ENCODE results near the gene NEGR1.

NEGR1 gene

GRCh38 chr1:71630073-71630472 is 652.3 kb downstream of the NEGR1 start:
- DNase-seq (ENCODE audit: low read depth in 2 of 2): no peak

DNA sequence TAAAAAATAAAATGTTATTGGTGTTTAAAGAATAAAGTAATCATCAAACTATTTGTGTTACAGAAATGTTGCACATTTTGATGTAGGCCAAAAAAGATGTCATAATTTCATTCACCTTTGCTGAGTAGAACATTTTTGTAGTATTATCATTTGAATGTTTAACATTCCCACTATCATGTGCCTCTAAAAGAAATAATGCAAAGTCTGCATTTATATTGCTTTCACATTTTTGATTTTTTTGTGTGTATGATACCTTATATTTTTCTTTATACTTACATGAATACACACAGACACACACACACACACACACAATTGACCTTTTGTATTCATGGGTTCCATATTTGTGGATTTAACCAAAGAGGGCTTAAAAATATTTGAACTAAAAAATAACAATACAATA is 657.3 kb downstream of the NEGR1 start:
- DNase-seq (ENCODE audit: low read depth in 2 of 2): no peak

DNA sequence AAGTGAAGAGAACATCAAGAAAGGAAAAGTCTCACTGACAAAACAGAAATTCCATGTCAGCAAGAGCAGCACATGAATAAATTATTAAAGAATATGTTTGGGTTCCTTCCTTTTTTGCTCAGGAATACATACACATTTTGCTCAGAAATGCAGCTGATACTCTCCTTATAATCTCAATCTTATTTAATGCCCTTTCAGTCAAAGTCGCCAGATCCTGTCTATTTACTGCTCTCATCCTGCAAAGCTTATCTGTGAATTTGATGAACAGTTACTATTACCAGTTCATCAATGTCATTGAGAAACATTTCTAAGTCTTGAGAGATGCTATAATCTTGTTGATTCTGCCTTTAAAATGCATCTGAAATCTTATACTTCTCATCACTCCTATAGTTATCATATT is 658.5 kb downstream of the NEGR1 start:
- no peak for DNase-seq (ENCODE audit: low read depth in 2 of 2)

- DNase-seq (ENCODE audit: low read depth in 2 of 2): no peak
These were observed 660.6 kb downstream of the NEGR1 start for GRCh38 chr1:71621785-71622184.

- no peak for DNase-seq (ENCODE audit: low read depth in 2 of 2)
These were observed 663.4 kb downstream of the NEGR1 start for GRCh38 chr1:71618766-71619530.

DNA sequence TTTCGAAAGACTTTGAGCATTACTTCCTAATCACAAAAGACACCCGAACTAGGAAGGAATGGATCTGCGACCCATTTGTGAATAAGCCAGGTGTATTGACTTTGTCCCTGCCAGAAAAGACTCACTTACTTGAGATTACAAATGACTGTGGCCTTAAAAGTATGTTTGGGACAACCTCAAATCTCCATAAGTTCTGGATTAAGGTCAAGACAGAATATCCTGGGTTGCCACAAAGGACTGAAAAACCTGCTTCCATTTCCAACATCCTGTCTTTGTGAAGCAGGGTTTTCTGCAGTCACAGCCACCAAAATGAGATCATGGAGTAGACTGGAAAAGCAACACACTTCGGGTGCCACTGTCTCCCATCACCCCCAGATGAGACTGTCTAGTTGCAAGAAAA is 664.1 kb downstream of the NEGR1 start:
- DNase-seq (ENCODE audit: low read depth in 2 of 2): no peak

GRCh38 chr1:71610476-71610875 is 671.9 kb downstream of the NEGR1 start:
- no peak for DNase-seq (ENCODE audit: low read depth in 2 of 2)

GRCh38 chr1:71603044-71603776 is 679.1 kb downstream of the NEGR1 start:
- no peak for DNase-seq (ENCODE audit: low read depth in 2 of 2)

GRCh38 chr1:71600023-71600422 is 682.3 kb downstream of the NEGR1 start:
- DNase-seq (ENCODE audit: low read depth in 2 of 2): no peak

DNA sequence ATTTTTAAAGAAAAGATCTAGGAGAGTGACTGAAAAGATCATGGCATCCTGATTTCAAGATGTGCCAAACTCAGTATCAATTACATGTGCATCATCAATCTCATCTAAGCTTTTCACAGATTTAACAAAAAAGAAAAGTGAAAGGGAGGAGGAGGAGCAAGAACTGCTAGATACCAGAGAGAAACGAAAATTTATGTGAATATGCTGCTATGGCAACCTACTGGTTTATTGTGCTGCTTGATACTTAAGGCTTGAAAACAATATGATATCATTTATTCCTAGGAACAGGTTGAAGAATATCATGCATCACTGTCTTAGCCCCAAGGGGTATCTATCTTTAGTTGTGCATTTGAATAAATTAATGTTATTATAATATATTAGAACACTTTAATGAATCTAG is 683.0 kb downstream of the NEGR1 start:
- DNase-seq (ENCODE audit: low read depth in 2 of 2): no peak

- no peak for DNase-seq (ENCODE audit: low read depth in 2 of 2)
These were observed 688.8 kb downstream of the NEGR1 start for GRCh38 chr1:71593523-71593922.

DNA sequence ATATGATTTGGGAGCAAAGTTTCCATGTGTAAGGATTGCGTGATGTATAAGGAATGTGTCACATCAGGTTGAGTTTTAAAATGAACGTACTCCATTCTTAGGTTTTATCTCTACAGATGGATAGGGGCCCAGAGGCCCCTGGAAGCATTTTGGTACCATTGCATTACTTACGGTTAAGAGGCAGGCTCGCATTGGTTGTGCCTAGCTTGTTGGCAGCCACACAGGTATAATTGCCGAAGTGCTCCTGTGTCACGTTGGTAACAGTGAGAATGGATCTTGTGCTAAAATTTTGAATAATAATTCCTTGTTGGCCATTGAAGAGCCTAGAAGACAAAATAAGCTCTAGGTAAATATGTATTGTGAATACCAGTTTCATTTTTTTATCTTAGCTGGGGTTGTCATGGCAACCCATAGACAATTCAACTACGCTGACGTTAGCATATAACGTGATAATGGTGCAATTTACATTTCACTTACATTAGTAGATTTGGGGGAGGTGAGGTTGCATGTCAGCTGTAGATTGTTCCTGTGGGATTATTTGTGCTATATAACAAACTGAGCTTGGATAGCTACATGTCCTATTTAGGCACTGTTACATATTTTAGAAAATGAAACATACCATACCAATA is 689.6 kb downstream of the NEGR1 start:
- DNase-seq (ENCODE audit: low read depth in 2 of 2): no peak

DNA sequence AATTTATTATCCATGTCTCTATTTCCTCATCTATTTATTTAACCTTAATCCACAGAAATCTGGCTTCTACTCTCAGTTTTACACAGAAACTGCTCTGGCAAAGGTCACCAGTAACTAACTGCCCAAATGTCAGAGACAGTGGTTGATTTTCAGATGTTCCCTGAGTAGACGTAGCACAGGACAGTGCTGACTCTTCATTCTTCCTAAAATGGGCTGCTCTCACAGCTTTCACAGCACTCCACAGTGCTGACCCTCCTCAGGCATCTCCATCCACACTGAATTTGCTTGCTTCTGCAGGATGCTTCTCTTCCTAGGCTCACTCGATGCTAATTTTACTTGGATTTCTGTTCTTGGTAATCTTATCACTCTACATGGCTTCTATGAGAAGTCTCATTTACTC is 693.3 kb downstream of the NEGR1 start:
- no peak for DNase-seq (ENCODE audit: low read depth in 2 of 2)

GRCh38 chr1:71587961-71588360 is 694.4 kb downstream of the NEGR1 start:
- DNase-seq (ENCODE audit: low read depth in 2 of 2): no peak

DNA sequence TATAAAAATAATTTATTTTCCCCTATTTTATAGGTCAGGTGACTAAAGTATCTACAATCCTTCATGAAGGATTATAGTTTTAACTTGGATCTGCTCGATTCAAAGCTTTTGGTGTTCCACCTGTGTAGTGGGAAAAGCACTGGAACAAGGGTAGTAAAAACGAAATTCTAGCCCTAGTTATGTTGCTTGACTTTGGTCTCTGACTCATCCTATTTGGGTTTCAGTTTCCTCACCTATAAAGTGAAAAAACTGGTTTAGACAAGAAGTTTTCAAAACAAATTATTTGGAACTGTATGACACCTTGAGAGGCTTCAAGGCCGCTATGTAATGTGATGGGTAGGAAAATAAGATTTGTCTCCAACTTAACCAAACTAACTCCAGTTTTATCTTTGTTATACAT is 696.3 kb downstream of the NEGR1 start:
- DNase-seq (ENCODE audit: low read depth in 2 of 2): no peak

DNA sequence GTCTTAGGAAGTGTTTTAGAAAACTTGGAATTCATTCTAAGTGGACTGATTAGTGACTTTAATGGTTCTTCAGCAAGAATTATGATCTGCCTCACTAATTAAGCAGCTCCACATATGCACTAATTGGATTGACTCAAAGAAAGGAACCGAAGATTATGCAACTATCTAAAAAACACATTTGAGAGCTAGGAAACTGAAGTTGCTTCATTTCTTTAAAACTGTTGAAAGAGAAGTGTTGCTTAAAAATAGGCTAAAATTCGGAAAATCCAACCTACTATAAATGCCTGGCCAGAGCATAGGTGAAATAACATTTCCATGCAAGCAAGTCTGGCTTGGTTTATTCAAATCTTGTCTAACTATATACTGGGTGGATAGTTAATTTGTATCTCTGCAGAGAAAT is 698.6 kb downstream of the NEGR1 start:
- DNase-seq (ENCODE audit: low read depth in 2 of 2): no peak

DNA sequence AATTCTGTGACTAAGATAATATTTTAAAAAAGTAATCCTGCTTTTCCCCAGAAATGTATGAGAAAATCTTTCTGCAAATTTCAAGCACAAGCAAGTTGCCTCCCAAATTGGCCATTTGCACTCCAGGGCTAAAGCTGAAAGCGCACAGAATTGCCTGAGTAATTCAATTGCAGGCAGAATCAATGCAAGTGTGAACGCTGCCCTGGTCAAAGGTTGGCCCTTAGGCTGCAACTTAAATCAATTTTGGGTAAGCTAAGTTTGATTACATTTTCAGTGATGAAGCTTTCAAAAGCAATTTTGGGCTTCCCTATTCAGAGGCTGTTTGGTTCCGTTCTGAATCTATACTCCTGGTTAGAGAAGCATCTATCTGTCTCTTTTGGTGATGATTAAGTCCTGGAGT is 699.7 kb downstream of the NEGR1 start:
- DNase-seq (ENCODE audit: low read depth in 2 of 2): no peak

DNA sequence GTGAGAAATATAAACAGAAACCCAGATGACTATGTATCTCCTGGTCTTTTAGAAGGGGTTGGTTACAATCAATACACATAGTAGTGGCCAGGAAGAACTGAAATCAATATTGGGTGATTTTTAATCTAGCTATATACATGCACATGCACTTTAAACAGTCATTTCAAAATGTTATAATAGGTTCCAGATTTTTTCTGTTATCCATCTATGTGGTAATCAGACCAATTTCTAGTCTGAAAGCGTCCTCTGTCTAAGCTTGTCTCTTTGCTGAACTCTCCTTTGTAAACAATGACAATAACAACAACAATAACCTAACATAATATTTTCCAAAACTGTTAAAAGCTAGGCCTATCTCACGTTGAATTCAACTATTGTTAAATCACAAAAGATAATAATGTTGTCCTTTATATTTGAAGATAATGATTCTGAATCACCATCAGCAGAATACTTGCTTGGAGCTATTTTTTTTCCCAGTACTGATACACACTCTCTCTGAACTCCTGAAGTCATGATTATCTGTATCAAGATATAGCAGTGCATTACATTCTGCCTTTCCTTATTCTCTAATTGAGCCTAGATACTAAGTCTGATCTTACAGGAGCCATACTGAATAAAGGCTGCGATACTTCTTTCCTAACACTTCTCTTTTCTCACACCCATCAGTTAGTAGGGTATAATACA is 704.7 kb downstream of the NEGR1 start:
- no peak for DNase-seq (ENCODE audit: low read depth in 2 of 2)

- DNase-seq (ENCODE audit: low read depth in 2 of 2): no peak
These were observed 710.3 kb downstream of the NEGR1 start for GRCh38 chr1:71572038-71572437.

GRCh38 chr1:71566413-71566812 is 715.9 kb downstream of the NEGR1 start:
- no peak for DNase-seq (ENCODE audit: low read depth in 2 of 2)

DNA sequence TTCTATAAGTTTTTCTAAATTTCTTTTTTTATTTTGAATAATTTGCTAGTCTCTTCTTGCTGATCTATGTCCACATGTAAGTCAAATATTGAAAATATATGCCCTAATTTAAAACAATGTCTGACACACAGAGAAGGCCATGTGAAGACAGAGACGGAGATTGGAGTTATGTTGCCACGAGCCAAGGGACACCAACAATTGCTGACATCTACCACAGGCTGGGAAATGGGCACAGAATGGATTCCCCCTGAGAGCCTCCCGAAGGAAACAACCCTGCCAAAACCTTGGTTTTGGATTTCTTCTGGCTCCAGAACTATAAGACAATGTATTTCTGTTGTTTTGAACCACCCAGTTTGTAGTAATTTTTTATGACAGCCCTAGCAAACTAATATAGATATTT is 716.5 kb downstream of the NEGR1 start:
- no peak for DNase-seq (ENCODE audit: low read depth in 2 of 2)

DNA sequence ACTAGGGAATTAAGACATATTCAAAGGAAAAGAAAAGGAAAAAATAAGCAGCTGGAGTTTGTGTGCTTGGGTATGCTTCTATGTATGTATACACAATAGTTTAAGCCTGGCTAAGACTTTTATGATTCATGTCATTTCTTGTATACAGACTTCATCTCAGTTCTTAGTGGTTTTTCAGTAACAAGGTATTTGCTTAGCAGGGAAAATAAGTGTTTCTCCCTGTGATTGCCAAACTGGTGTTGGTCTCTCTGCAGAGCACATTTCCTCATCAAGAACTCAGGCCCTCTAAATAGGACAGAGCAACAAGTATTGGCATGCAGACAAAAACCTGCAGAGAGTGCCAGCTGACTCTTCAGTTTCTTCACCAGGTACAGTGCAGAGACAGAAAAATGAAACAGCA is 717.1 kb downstream of the NEGR1 start:
- DNase-seq (ENCODE audit: low read depth in 2 of 2): no peak
